C4-2B (cell line): ENCODE data around the gene SNRNP200.

ENCODE experiments used
- ZFX ChIP-seq: fragments of 450-650 bp; IDR thresholded peaks from 2 replicates; pipeline ENCODE4 v1.6.1; 2017
- TF ChIP-seq, protein P1 (sequence below): fragments of 450-650 bp; conservative IDR thresholded peaks from 2 replicates; pipeline ENCODE4 v1.5.1; 2017; ENCODE audit warnings: mild to moderate bottlenecking

DNA sequence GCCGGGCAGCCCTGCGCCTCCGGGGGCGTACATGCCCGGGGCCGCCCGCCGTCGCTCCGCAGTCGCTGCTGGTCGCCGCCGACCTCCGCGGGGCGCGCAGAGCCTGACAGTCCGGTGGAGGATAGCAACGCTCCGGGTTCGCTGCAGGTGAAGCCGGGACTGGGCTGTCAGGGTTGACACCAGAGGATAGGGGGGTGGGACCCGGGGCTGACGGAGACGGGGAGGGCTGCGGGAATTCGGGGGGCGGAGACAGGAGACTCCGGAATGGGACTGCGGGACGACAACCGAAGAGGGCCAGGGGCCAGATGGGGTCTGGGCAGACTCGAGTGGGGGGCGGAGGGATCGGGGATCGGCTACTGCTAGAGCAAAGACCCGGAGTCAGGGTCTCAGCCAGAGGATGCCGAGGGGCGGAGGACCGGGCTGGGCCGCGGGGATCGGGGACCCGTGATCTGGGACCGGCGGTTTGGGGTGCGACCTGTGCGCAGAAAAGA lies 40.0 kb downstream of the SNRNP200 start:
- TF ChIP-seq, protein P1, sequence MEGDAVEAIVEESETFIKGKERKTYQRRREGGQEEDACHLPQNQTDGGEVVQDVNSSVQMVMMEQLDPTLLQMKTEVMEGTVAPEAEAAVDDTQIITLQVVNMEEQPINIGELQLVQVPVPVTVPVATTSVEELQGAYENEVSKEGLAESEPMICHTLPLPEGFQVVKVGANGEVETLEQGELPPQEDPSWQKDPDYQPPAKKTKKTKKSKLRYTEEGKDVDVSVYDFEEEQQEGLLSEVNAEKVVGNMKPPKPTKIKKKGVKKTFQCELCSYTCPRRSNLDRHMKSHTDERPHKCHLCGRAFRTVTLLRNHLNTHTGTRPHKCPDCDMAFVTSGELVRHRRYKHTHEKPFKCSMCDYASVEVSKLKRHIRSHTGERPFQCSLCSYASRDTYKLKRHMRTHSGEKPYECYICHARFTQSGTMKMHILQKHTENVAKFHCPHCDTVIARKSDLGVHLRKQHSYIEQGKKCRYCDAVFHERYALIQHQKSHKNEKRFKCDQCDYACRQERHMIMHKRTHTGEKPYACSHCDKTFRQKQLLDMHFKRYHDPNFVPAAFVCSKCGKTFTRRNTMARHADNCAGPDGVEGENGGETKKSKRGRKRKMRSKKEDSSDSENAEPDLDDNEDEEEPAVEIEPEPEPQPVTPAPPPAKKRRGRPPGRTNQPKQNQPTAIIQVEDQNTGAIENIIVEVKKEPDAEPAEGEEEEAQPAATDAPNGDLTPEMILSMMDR = no peak
- TF ChIP-seq ZFX = no peak
